K562 (cell line): ENCODE data around the gene HACD1. TPM values are rescaled to one million over a fixed set of nuclear protein-coding genes. Genes with fewer than 3 reads are reported as not detected.

Source experiments
- BHLHE40 ChIP-seq: IDR thresholded peaks from 2 replicates; pipeline ENCODE4 v1.6.1; 2011; ENCODE audit warnings: low read length, improper control_type of control experiment
- EP400 ChIP-seq: fragments of 450-650 bp; IDR thresholded peaks from 2 replicates; pipeline ENCODE4 v1.6.1; 2017; ENCODE audit warnings: antibody characterized with exemption, mild to moderate bottlenecking, moderate library complexity
- GATAD2B ChIP-seq: fragments of 450-650 bp; IDR thresholded peaks from 2 replicates; pipeline ENCODE4 v1.6.1; 2017; ENCODE audit warnings: mild to moderate bottlenecking, borderline replicate concordance
- HDAC3 ChIP-seq: fragments of 450-650 bp; IDR thresholded peaks from 2 replicates; pipeline ENCODE4 v1.6.1; 2018; ENCODE audit warnings: borderline replicate concordance, mild to moderate bottlenecking, moderate library complexity; ENCODE audit not compliant: partially characterized antibody
- KAT2B ChIP-seq: IDR thresholded peaks from one replicate; pipeline ENCODE4 v1.6.1; 2012; ENCODE audit warnings: low read depth, mild to moderate bottlenecking, control low read depth, inconsistent platforms, low read length, moderate library complexity
- RFX5 ChIP-seq: IDR thresholded peaks from 2 replicates; pipeline ENCODE4 v1.6.1; 2011; ENCODE audit warnings: low read depth, mild to moderate bottlenecking, improper control_type of control experiment, low read length
- SMARCC2 ChIP-seq: fragments of 450-650 bp; IDR thresholded peaks from 2 replicates; pipeline ENCODE4 v1.6.1; 2017; ENCODE audit warnings: antibody characterized with exemption, moderate library complexity, mild to moderate bottlenecking, low read depth
- ZNF274 ChIP-seq: IDR thresholded peaks from 2 replicates; pipeline ENCODE4 v1.6.1; 2011; ENCODE audit warnings: low read depth, mild to moderate bottlenecking, low read length, moderate library complexity, borderline replicate concordance
- polyA plus RNA-seq, 8 experiments: library from polyadenylated mRNA; depleted of rRNA in 4 of 8; stranded (reverse) in 5 of 8; unstranded in 3 of 8; fragments of >200 nt; fragmentation: Nextera tagmentation in 2 of 8; fragmentation: Illumina TruSeq in 1 of 8; extraction: Ambion mirVana in 2 of 8; extraction: Trizol in 1 of 8; gene quantifications; 2 replicates each; pipeline versions ENCODE4 v1.2.1 to v1.2.3, GENCODE V29; 2011 to 2014; ENCODE audit warnings: inconsistent platforms in 1 of 8, missing spikeins in 1 of 8
- total RNA-seq, 7 experiments: library from RNA; depleted of rRNA in 6 of 7; stranded (reverse); fragments of >200 nt in 6 of 7; fragmentation: Illumina TruSeq in 2 of 7; extraction: Trizol in 2 of 7; gene quantifications; 2 replicates each; pipeline versions ENCODE4 v1.2.1 to v1.2.3, GENCODE V29; 2011 to 2021; ENCODE audit warnings: low replicate concordance in 1 of 7
- TF ChIP-seq, protein P1 (sequence below): fragments of 450-650 bp; IDR thresholded peaks from 2 replicates; pipeline ENCODE4 v1.6.1; 2016; ENCODE audit warnings: antibody characterized with exemption
- TF ChIP-seq, protein P2 (sequence below): sonication (generic); formaldehyde crosslinking; IDR thresholded peaks from 2 replicates; pipeline ENCODE4 v1.8.1; 2023; ENCODE audit warnings: mild to moderate bottlenecking, missing genetic modification reagents
- TF ChIP-seq, protein P3 (sequence below): fragments of 450-650 bp; IDR thresholded peaks from 2 replicates; pipeline ENCODE4 v1.7.1; 2018; ENCODE audit warnings: mild to moderate bottlenecking, low read depth; ENCODE audit not compliant: partially characterized antibody
- TF ChIP-seq, protein P4 (sequence below): sonication (generic); IDR thresholded peaks from 2 replicates; pipeline ENCODE4 v1.6.1; 2016
- TF ChIP-seq, protein P5 (sequence below), 2 experiments: fragments of 450-650 bp in 1 of 2; sonication (generic) in 1 of 2; formaldehyde crosslinking in 1 of 2; IDR thresholded peaks in 1 of 2; conservative IDR thresholded peaks in 1 of 2; 2 replicates each; pipeline versions ENCODE4 v1.6.1 to v1.8.1; 2016 to 2023; ENCODE audit warnings: mild to moderate bottlenecking in 2 of 2, moderate library complexity in 2 of 2, inconsistent platforms in 1 of 2, missing genetic modification reagents in 1 of 2

Gene HACD1
- total and polyA plus RNA-seq, 9 of the 15 experiments (the other 6 are each of a cell fraction or from before 2014, with no cell fraction given) = 0.99 to 4.5 (median 2.4) TPM

DNA sequence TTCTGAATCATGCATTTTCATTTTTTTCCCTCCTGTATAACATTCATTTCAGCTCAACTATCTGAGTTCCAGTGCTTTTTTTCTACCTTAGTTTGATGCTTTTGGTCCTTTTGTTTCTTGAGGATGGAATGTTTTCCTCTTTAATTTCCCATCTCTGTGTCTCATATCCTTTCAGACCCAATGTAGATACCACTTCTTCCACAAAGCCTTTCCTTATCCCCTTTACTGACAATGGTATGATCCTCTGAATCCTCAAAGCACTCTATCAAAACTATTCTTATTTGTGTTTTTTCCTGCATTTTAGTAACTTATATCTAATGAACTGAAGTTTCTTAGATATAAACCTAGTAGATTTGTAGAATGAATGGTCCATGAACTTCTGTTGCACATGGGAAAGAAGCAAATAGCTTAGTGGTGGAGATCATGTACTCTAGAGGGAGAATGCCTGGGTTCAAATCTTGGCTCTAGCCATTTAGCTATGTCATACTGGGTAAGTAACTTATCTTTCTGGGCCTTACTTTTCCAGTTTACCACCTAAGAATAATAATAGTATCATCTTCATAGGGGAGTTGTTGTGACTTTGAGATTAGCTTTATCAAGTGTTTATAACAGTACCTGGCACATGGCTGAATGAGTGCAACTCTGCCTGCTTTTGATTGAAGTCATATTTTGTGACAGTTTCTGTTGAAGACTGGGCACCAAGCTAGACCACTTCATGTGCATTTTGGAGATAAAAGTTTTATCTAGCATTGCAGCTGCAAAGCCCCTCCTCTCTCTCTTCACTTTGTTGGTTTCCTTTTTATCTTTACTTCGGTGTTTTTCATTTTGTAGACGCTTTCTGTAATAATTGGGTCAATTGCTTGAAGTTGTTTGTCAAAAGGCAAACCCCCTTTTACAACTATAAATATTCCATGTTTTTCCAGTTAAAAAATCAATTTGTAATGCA lies 45.3 kb upstream of the HACD1 start (continued):
- TF ChIP-seq RFX5 (no peak), EP400 (peak; percentile 74), BHLHE40 (peak; percentile 92), GATAD2B (peak; percentile 92), SMARCC2 (peak; percentile 99), HDAC3 (peak; percentile 96), KAT2B (no peak), ZNF274 (peak; percentile 82)
- TF ChIP-seq, protein P1, sequence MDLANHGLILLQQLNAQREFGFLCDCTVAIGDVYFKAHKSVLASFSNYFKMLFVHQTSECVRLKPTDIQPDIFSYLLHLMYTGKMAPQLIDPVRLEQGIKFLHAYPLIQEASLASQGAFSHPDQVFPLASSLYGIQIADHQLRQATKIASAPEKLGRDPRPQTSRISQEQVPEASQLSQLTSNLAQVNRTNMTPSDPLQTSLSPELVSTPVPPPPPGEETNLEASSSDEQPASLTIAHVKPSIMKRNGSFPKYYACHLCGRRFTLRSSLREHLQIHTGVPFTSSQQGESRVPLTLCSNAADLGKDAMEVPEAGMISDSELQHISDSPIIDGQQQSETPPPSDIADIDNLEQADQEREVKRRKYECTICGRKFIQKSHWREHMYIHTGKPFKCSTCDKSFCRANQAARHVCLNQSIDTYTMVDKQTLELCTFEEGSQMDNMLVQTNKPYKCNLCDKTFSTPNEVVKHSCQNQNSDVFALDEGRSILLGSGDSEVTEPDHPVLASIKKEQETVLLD = peak; percentile 82
- TF ChIP-seq, protein P2, sequence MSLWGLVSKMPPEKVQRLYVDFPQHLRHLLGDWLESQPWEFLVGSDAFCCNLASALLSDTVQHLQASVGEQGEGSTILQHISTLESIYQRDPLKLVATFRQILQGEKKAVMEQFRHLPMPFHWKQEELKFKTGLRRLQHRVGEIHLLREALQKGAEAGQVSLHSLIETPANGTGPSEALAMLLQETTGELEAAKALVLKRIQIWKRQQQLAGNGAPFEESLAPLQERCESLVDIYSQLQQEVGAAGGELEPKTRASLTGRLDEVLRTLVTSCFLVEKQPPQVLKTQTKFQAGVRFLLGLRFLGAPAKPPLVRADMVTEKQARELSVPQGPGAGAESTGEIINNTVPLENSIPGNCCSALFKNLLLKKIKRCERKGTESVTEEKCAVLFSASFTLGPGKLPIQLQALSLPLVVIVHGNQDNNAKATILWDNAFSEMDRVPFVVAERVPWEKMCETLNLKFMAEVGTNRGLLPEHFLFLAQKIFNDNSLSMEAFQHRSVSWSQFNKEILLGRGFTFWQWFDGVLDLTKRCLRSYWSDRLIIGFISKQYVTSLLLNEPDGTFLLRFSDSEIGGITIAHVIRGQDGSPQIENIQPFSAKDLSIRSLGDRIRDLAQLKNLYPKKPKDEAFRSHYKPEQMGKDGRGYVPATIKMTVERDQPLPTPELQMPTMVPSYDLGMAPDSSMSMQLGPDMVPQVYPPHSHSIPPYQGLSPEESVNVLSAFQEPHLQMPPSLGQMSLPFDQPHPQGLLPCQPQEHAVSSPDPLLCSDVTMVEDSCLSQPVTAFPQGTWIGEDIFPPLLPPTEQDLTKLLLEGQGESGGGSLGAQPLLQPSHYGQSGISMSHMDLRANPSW (CRISPR knock-in tag) = no peak
- TF ChIP-seq, protein P3, sequence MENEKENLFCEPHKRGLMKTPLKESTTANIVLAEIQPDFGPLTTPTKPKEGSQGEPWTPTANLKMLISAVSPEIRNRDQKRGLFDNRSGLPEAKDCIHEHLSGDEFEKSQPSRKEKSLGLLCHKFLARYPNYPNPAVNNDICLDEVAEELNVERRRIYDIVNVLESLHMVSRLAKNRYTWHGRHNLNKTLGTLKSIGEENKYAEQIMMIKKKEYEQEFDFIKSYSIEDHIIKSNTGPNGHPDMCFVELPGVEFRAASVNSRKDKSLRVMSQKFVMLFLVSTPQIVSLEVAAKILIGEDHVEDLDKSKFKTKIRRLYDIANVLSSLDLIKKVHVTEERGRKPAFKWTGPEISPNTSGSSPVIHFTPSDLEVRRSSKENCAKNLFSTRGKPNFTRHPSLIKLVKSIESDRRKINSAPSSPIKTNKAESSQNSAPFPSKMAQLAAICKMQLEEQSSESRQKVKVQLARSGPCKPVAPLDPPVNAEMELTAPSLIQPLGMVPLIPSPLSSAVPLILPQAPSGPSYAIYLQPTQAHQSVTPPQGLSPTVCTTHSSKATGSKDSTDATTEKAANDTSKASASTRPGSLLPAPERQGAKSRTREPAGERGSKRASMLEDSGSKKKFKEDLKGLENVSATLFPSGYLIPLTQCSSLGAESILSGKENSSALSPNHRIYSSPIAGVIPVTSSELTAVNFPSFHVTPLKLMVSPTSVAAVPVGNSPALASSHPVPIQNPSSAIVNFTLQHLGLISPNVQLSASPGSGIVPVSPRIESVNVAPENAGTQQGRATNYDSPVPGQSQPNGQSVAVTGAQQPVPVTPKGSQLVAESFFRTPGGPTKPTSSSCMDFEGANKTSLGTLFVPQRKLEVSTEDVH = peak; percentile 26
- TF ChIP-seq, protein P4, sequence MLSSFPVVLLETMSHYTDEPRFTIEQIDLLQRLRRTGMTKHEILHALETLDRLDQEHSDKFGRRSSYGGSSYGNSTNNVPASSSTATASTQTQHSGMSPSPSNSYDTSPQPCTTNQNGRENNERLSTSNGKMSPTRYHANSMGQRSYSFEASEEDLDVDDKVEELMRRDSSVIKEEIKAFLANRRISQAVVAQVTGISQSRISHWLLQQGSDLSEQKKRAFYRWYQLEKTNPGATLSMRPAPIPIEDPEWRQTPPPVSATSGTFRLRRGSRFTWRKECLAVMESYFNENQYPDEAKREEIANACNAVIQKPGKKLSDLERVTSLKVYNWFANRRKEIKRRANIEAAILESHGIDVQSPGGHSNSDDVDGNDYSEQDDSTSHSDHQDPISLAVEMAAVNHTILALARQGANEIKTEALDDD = peak; percentile 68; the same call in 1 of the 2 replicates
- TF ChIP-seq, protein P5, sequence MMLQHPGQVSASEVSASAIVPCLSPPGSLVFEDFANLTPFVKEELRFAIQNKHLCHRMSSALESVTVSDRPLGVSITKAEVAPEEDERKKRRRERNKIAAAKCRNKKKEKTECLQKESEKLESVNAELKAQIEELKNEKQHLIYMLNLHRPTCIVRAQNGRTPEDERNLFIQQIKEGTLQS (IDR thresholded peaks at IDR 0.05) = peak; percentile 61; the same call in 1 of the 2 replicates
- TF ChIP-seq, protein P5 (CRISPR knock-in tag; conservative IDR thresholded peaks at IDR 0.05) = 0 out of 2 replicates have a peak, but pooled peaks have one; percentile 42
